Neuron (in vitro differentiated cells): ENCODE results near the gene CCDC110.

ENCODE experiments used
- H2AFZ ChIP-seq: one replicate; pipeline ENCODE4 v1.6.1; 2013; ENCODE audit warnings: low read depth, mild to moderate bottlenecking, inconsistent platforms, low read length, moderate library complexity
- H3K27me3 ChIP-seq: one replicate; pipeline ENCODE4 v1.6.1; 2013; ENCODE audit warnings: low read length; ENCODE audit not compliant: insufficient read depth
- H3K36me3 ChIP-seq: one replicate; pipeline ENCODE4 v1.6.1; 2013; ENCODE audit warnings: low read length; ENCODE audit not compliant: insufficient read depth
- H3K4me1 ChIP-seq: one replicate; pipeline ENCODE4 v1.6.1; 2013; ENCODE audit warnings: low read length; ENCODE audit not compliant: insufficient read depth
- H3K4me3 ChIP-seq: 2 replicates; pipeline ENCODE4 v1.5.1; 2013; ENCODE audit warnings: mild to moderate bottlenecking, low read length, moderate library complexity
- H3K9me3 ChIP-seq: one replicate; pipeline ENCODE4 v1.6.1; 2013; ENCODE audit warnings: low read length

The CCDC110 gene

GRCh38 chr4:185468999-185469398 lies 2.5 kb downstream of the CCDC110 start:
- Histone ChIP-seq H3K4me1 (peaks cover 10% of the 10 kb centered on the region), H2AFZ (no peak overlapping the region), H3K4me3 (no peak overlapping the region), H3K27me3 (no peaks in the 10 kb centered on the region), H3K36me3 (no peaks in the 10 kb centered on the region), H3K9me3 (peaks cover 2% of the 10 kb centered on the region)

GRCh38 chr4:185467991-185468390 lies 3.5 kb downstream of the CCDC110 start:
- Histone ChIP-seq H3K4me3 (no peak overlapping the region), H2AFZ (no peak overlapping the region), H3K36me3 (no peaks in the 10 kb centered on the region), H3K4me1 (peaks cover 10% of the 10 kb centered on the region), H3K27me3 (no peaks in the 10 kb centered on the region), H3K9me3 (peaks cover 2% of the 10 kb centered on the region)

GRCh38 chr4:185467101-185467500 lies 4.4 kb downstream of the CCDC110 start:
- Histone ChIP-seq H3K27me3 (no peaks in the 10 kb centered on the region), H3K4me3 (no peak overlapping the region), H2AFZ (no peak overlapping the region), H3K4me1 (peaks cover 9% of the 10 kb centered on the region), H3K9me3 (peaks cover 2% of the 10 kb centered on the region), H3K36me3 (no peaks in the 10 kb centered on the region)

GRCh38 chr4:185465707-185466106 lies 5.8 kb downstream of the CCDC110 start:
- Histone ChIP-seq H3K9me3 (peaks cover 2% of the 10 kb centered on the region), H3K4me1 (peaks cover 7% of the 10 kb centered on the region), H3K27me3 (no peaks in the 10 kb centered on the region), H3K36me3 (no peaks in the 10 kb centered on the region), H2AFZ (no peak overlapping the region), H3K4me3 (no peak overlapping the region)

GRCh38 chr4:185464887-185465286 lies 6.6 kb downstream of the CCDC110 start:
- no peaks in the 10 kb centered on the region for H3K36me3 ChIP-seq
- no peak overlapping the region for H2AFZ ChIP-seq

GRCh38 chr4:185464183-185464582 lies 7.3 kb downstream of the CCDC110 start:
- H3K9me3 ChIP-seq, result peaks cover 2% of the 10 kb centered on the region
- no peaks in the 10 kb centered on the region for H3K36me3 ChIP-seq
- no peaks in the 10 kb centered on the region for H3K27me3 ChIP-seq
- no peak overlapping the region for H2AFZ ChIP-seq
- peaks cover 3% of the 10 kb centered on the region for H3K4me1 ChIP-seq
- H3K4me3 ChIP-seq, result no peak overlapping the region

More at GRCh38 chr4:185464887-185465286, 6.6 kb downstream of the CCDC110 start:
- Histone ChIP-seq H3K4me1 (peaks cover 7% of the 10 kb centered on the region), H3K27me3 (no peaks in the 10 kb centered on the region), H3K4me3 (no peak overlapping the region), H3K9me3 (peaks cover 2% of the 10 kb centered on the region)

- H3K4me1 ChIP-seq, result peaks cover 3% of the 10 kb centered on the region
- H3K9me3 ChIP-seq, result no peaks in the 10 kb centered on the region
- H3K36me3 ChIP-seq, result no peaks in the 10 kb centered on the region
- H3K27me3 ChIP-seq, result no peaks in the 10 kb centered on the region
- no peak overlapping the region for H3K4me3 ChIP-seq
- H2AFZ ChIP-seq, result no peak overlapping the region
These were observed 8.0 kb downstream of the CCDC110 start for GRCh38 chr4:185463541-185463940.

- H2AFZ ChIP-seq, result no peak overlapping the region
These were observed 10.0 kb downstream of the CCDC110 start for GRCh38 chr4:185461565-185461964.

GRCh38 chr4:185457136-185457535 lies 14.4 kb downstream of the CCDC110 start:
- H3K4me1 ChIP-seq, result no peaks in the 10 kb centered on the region
- H3K4me3 ChIP-seq, result no peak overlapping the region
- H3K36me3 ChIP-seq, result no peaks in the 10 kb centered on the region
- H2AFZ ChIP-seq, result no peak overlapping the region
- H3K9me3 ChIP-seq, result no peaks in the 10 kb centered on the region
- H3K27me3 ChIP-seq, result no peaks in the 10 kb centered on the region

More at GRCh38 chr4:185461565-185461964, 10.0 kb downstream of the CCDC110 start:
- H3K36me3 ChIP-seq, result no peaks in the 10 kb centered on the region
- no peaks in the 10 kb centered on the region for H3K27me3 ChIP-seq
- H3K4me3 ChIP-seq, result no peak overlapping the region
- peaks cover 3% of the 10 kb centered on the region for H3K4me1 ChIP-seq
- no peaks in the 10 kb centered on the region for H3K9me3 ChIP-seq

- Histone ChIP-seq H2AFZ (no peak overlapping the region), H3K4me1 (no peaks in the 10 kb centered on the region)
These were observed 15.4 kb downstream of the CCDC110 start for GRCh38 chr4:185456131-185456530.

GRCh38 chr4:185445209-185445608 lies 26.3 kb downstream of the CCDC110 start:
- no peak overlapping the region for H2AFZ ChIP-seq
- no peaks in the 10 kb centered on the region for H3K27me3 ChIP-seq
- no peaks in the 10 kb centered on the region for H3K9me3 ChIP-seq
- no peaks in the 10 kb centered on the region for H3K36me3 ChIP-seq
- H3K4me1 ChIP-seq, result no peaks in the 10 kb centered on the region
- no peak overlapping the region for H3K4me3 ChIP-seq

More at GRCh38 chr4:185456131-185456530, 15.4 kb downstream of the CCDC110 start:
- Histone ChIP-seq H3K9me3 (no peaks in the 10 kb centered on the region), H3K4me3 (no peak overlapping the region), H3K36me3 (no peaks in the 10 kb centered on the region), H3K27me3 (no peaks in the 10 kb centered on the region)

- H2AFZ ChIP-seq, result no peak overlapping the region
- H3K9me3 ChIP-seq, result no peaks in the 10 kb centered on the region
- no peak overlapping the region for H3K4me3 ChIP-seq
- no peaks in the 10 kb centered on the region for H3K4me1 ChIP-seq
- H3K36me3 ChIP-seq, result no peaks in the 10 kb centered on the region
- H3K27me3 ChIP-seq, result no peaks in the 10 kb centered on the region
These were observed 30.1 kb downstream of the CCDC110 start for GRCh38 chr4:185441479-185441878.

- H3K27me3 ChIP-seq, result no peaks in the 10 kb centered on the region
- H3K4me1 ChIP-seq, result no peaks in the 10 kb centered on the region
- H3K4me3 ChIP-seq, result no peak overlapping the region
- H3K9me3 ChIP-seq, result no peaks in the 10 kb centered on the region
- H2AFZ ChIP-seq, result no peak overlapping the region
- no peaks in the 10 kb centered on the region for H3K36me3 ChIP-seq
These were observed 33.7 kb downstream of the CCDC110 start for GRCh38 chr4:185437809-185438208.

- no peak overlapping the region for H2AFZ ChIP-seq
- H3K4me3 ChIP-seq, result no peak overlapping the region
- no peaks in the 10 kb centered on the region for H3K9me3 ChIP-seq
- H3K36me3 ChIP-seq, result no peaks in the 10 kb centered on the region
- no peaks in the 10 kb centered on the region for H3K27me3 ChIP-seq
- no peaks in the 10 kb centered on the region for H3K4me1 ChIP-seq
These were observed 36.1 kb downstream of the CCDC110 start for GRCh38 chr4:185435466-185435865.
